ENCODE data around the gene ZNF716.
"Not testable (repeated sequence)": the region's sequence is repeated elsewhere in the genome, so short reads cannot be mapped to it uniquely, and the experiment has no call there.

DNA sequence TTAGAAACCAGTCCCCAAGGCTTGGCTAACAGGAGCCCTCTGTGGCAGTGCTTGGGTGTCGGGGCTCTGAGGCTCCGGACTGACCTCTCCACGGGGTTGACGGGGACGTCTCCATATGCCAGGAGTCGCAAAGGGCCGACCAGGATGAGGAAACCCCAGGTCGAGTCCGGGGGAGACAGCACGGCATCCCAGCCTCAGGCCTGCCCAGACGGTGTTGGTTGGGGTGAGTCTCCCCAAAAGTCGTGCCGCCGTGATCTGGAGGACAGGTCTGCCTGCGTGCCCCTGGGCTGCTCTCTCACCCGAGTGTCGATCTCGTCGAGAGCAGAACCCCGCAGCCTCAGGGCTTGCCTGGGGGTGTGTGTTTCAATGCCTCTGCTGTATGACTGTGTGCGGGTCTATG lies 35.0 kb downstream of the ZNF716 start:
- TF ChIP-seq EZH2 (IDR thresholded peaks at IDR 0.05; ENCODE audit: borderline replicate concordance, low read depth, low read length, severe bottlenecking), result not testable (repeated sequence)
- TF ChIP-seq, protein P1, sequence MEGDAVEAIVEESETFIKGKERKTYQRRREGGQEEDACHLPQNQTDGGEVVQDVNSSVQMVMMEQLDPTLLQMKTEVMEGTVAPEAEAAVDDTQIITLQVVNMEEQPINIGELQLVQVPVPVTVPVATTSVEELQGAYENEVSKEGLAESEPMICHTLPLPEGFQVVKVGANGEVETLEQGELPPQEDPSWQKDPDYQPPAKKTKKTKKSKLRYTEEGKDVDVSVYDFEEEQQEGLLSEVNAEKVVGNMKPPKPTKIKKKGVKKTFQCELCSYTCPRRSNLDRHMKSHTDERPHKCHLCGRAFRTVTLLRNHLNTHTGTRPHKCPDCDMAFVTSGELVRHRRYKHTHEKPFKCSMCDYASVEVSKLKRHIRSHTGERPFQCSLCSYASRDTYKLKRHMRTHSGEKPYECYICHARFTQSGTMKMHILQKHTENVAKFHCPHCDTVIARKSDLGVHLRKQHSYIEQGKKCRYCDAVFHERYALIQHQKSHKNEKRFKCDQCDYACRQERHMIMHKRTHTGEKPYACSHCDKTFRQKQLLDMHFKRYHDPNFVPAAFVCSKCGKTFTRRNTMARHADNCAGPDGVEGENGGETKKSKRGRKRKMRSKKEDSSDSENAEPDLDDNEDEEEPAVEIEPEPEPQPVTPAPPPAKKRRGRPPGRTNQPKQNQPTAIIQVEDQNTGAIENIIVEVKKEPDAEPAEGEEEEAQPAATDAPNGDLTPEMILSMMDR (IDR thresholded peaks at IDR 0.05; ENCODE audit: borderline replicate concordance, extremely low read depth, low read length, poor library complexity, severe bottlenecking), result not testable (repeated sequence)
